Measurements from ENCODE around the gene GRK2. TPM values are rescaled to one million over a fixed set of nuclear protein-coding genes. Genes with fewer than 3 reads are reported as not detected.
"Not testable (repeated sequence)": the region's sequence is repeated elsewhere in the genome, so short reads cannot be mapped to it uniquely, and the experiment has no call there.

The GRK2 gene
- 101 TPM for total RNA-seq
- long read RNA-seq, transcript GRK2-201 (21 exons, 3,466 nt) = major isoform, 147 of 254 reads
- long read RNA-seq, partial matches to known transcripts = 39 of 254 reads
- long read RNA-seq, other reads (novel, unspliced or antisense) = 68 of 254 reads

DNA sequence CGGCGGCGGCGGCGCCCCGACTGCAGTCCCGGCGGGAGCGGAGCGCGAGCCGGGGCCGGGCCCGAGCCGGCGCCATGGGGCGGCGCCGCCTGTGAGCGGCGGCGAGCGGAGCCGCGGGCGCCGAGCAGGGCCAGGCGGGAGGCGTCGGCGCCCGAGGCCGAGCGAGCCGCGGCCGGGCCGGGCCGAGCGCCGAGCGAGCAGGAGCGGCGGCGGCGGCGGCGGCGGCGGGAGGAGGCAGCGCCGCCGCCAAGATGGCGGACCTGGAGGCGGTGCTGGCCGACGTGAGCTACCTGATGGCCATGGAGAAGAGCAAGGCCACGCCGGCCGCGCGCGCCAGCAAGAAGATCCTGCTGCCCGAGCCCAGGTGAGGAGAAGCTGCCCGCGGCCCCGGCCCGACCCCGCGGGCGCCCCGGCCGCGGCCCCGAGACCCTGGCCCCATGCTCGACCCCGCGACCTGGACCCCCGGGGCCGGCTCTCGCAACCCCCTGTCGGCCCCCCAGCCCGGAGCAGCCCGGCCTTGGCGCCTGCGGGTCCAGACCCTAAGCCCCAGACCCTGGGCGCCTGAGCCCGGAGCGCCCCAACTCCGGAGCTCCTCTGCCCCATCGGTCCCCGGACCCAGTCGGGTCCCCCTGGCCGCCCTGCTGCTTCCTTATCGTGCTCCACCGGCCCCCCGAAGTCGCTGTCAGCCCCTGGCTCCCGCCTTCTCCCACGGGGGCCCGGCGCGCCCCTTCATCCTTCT, at the start of gene GRK2:
Gene GRK2, plus strand, starts transcription at position 25 of the 739 bp plus-strand sequence. Its CDS starts 227 bp downstream, at position 252.
- Histone ChIP-seq H3K27me3 (ENCODE audit: low read depth) (no peaks in the 10 kb centered on the region), H3K4me1 (peaks cover 68% of the 10 kb centered on the region), H3K36me3 (peaks cover 23% of the 10 kb centered on the region), H3K9me3 (no peaks in the 10 kb centered on the region), H3K27ac (peak within 1 kb of the TSS; percentile 93), H3K4me3 (peak within 1 kb of the TSS; percentile 90)
- TF ChIP-seq, protein P1, sequence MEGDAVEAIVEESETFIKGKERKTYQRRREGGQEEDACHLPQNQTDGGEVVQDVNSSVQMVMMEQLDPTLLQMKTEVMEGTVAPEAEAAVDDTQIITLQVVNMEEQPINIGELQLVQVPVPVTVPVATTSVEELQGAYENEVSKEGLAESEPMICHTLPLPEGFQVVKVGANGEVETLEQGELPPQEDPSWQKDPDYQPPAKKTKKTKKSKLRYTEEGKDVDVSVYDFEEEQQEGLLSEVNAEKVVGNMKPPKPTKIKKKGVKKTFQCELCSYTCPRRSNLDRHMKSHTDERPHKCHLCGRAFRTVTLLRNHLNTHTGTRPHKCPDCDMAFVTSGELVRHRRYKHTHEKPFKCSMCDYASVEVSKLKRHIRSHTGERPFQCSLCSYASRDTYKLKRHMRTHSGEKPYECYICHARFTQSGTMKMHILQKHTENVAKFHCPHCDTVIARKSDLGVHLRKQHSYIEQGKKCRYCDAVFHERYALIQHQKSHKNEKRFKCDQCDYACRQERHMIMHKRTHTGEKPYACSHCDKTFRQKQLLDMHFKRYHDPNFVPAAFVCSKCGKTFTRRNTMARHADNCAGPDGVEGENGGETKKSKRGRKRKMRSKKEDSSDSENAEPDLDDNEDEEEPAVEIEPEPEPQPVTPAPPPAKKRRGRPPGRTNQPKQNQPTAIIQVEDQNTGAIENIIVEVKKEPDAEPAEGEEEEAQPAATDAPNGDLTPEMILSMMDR (IDR thresholded peaks at IDR 0.05) = no peak
- intact Hi-C loops (cut with DNase I) = loop anchor here (10.0 kb wide), 1 partner anchor 48 kb away; no protein-coding TSS in a partner anchor
- peak in 1 of 2 donors; percentile 31 for ATAC-seq
- peak; percentile 75 for DNase-seq

DNA sequence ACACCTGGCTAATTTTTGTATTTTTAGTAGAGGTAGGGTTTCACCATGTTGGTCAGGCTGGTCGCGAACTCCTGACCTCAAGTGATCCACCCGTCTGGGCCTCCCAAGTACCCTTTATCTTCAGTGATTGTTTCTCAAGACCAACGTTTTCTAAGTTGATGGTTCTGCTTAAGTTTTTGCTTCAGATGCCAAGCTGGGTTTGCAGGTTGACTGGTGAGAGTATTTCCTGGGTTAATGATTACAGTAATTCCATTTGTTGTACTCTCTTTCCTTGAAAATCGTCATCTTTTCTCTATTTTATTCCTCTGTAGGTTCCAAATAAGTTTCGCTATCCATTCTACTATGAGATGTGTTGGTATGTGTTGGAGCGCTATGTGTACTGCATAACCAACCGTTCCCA, 38.5 kb upstream of the GRK2 start:
- H3K9me3 ChIP-seq = no peaks in the 10 kb centered on the region
- TF ChIP-seq, protein P1 (IDR thresholded peaks at IDR 0.05) = no peak
- H3K27me3 ChIP-seq (ENCODE audit: low read depth) = no peaks in the 10 kb centered on the region
- H3K4me3 ChIP-seq = no peak overlapping the region
- peaks cover 98% of the 10 kb centered on the region for H3K36me3 ChIP-seq
- H3K27ac ChIP-seq = no peak overlapping the region
- DNase-seq = no peak
- no peak for ATAC-seq
- intact Hi-C loops (cut with DNase I) = no loop called here
- H3K4me1 ChIP-seq = no peaks in the 10 kb centered on the region

DNA sequence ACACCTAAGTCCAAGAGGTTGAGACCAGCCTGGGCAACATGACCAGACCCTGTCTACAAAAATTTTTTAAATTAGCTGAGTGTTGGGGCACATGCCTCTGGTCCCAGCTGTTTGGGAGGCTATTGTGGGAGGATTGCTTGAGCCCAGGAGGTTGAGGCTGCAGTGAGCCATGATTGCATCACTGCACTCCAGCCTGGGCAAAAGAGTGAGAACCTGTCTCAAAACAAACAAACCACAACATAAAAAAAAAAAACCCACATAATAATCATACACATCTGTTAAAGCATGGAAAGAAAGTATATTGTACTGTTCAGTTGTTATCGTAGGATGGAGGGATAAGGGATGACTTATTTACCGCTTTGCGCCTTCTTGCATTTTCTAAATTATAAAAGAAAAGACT, 35.9 kb upstream of the GRK2 start:
- Histone ChIP-seq H3K27me3 (ENCODE audit: low read depth) (no peaks in the 10 kb centered on the region), H3K4me1 (no peaks in the 10 kb centered on the region), H3K4me3 (no peak overlapping the region), H3K27ac (no peak overlapping the region), H3K36me3 (peaks cover 97% of the 10 kb centered on the region), H3K9me3 (no peaks in the 10 kb centered on the region)
- intact Hi-C loops (cut with DNase I) = no loop called here
- ATAC-seq (no peak), DNase-seq (no peak)
- TF ChIP-seq, protein P1 (IDR thresholded peaks at IDR 0.05) = no peak

DNA sequence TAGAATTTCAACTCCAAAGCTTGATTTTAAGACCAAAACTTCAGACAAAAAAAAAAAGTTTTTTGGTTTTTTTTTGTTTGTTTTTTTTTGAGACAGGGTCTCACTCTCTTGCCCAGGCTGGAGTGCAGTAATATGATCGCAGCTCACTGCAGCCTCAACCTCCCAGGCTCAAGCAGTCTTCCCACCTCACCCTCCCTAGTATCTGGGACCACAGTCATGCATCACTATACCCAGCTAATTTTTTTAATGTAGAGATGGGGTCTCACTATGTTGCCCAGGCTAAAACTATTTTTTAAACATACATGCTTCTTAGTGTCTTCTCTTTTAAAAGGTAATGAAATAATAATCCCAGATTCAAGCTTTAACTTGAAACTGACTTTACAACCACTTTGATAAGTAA, 35.4 kb upstream of the GRK2 start:
- Histone ChIP-seq H3K27ac (no peak overlapping the region), H3K27me3 (ENCODE audit: low read depth) (no peaks in the 10 kb centered on the region), H3K4me1 (no peaks in the 10 kb centered on the region), H3K36me3 (peaks cover 93% of the 10 kb centered on the region), H3K4me3 (no peak overlapping the region), H3K9me3 (no peaks in the 10 kb centered on the region)
- ATAC-seq (no peak), DNase-seq (no peak)
- intact Hi-C loops (cut with DNase I) = no loop called here
- TF ChIP-seq, protein P1 (IDR thresholded peaks at IDR 0.05) = no peak

DNA sequence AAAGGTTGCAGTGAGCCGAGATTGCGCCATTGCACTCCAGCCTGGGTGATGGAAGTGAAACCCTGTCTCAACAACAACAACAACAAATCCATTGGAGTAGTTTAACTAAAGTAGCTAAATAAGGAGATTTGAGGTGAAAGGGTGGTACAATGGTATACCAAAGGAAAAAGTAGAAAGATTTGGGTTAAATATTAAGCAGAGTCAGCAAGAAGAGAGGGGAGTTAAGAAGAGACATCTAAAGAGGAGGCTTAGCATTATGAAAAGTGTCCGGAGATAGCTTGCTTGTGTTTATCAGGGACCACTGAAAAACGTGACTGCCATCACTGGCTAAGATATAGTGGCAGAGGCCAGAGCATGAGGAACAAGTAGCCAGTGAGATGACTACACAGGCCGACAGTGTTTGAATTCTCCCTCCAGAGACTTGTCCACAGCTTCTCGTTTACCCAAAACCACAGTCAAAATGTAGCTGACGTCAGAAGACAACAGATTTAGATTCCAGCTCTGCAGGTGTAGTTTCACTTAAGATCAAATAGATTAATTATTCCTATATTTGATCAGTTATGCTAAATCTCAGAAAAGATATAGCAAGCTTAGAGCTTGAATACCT, 32.6 kb upstream of the GRK2 start:
- Histone ChIP-seq H3K4me1 (peaks cover 7% of the 10 kb centered on the region), H3K36me3 (peaks cover 75% of the 10 kb centered on the region), H3K27me3 (ENCODE audit: low read depth) (no peaks in the 10 kb centered on the region), H3K27ac (no peak overlapping the region), H3K4me3 (no peak overlapping the region), H3K9me3 (no peaks in the 10 kb centered on the region)
- intact Hi-C loops (cut with DNase I) = no loop called here
- ATAC-seq (no peak), DNase-seq (no peak)
- TF ChIP-seq, protein P1 (IDR thresholded peaks at IDR 0.05) = no peak

DNA sequence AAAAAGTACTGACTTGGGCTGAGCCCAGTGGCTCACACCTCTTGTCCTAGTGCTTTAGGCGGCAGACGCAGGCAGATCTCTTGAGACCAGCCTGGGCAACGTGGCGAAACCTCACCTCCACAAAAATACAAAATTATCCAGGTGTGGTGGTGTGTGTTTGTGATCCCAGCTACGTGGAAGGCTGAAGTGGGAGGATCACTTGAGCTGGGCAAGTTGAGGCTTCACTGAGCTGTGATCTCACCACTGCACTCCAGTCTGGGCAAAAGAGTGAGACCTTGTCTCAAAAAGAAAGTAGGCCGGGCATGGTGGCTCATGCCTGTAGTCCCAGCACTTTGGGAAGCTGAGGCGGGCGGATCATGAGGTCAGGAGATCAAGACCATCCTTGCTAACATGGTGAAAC, 31.7 kb upstream of the GRK2 start:
- H3K27me3 ChIP-seq (ENCODE audit: low read depth); H3K27ac ChIP-seq; H3K9me3 ChIP-seq; H3K4me3 ChIP-seq; ATAC-seq; intact Hi-C loops (cut with DNase I); DNase-seq: not testable (repeated sequence)
- peaks cover 16% of the 10 kb centered on the region for H3K4me1 ChIP-seq
- H3K36me3 ChIP-seq = peaks cover 67% of the 10 kb centered on the region
